Measurements from ENCODE around the gene HSBP1L1. TPM values are rescaled to one million over a fixed set of nuclear protein-coding genes. Genes with fewer than 3 reads are reported as not detected.
A peak's percentile ranks its signal among the peaks of the same experiment; 100 is the strongest.

The HSBP1L1 gene
- total and polyA plus RNA-seq, 7 experiments from 2014 or later: 13.7 to 44.9 (median 32.4) TPM

DNA sequence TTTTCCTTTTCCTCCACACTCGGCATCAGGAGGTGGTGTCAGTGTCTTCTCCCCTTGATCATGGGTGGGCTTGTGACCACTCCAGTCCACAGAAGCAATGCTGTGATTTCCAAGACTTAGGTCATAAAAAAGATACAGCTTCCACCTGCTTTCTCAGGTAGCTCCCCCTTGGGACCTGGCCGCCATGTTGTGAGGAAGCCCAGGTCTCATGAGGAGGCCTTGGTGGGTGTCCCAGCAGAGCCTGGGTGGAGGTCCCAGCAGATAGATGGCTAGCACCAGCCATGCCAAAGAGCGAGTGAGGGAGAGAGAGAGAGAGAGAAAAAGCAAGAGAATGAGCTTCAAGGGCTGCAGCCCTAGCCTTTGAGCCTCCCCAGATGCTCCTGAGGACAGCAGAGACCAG lies 28.9 kb upstream of the HSBP1L1 start:
- DNase-seq (no peak), ATAC-seq (no peak)
- H3K9me3 ChIP-seq (ENCODE audit: control insufficient read depth in 2 of 3, low read length in 3 of 3): peaks cover 0 to 57% (median 0%) of the 10 kb centered on the region in 3 experiments
- H3K36me3 ChIP-seq (ENCODE audit: control insufficient read depth in 2 of 3, insufficient read depth in 3 of 3, low read length in 3 of 3): peaks cover 0 to 51% (median 0%) of the 10 kb centered on the region in 3 experiments
- Mint-ChIP-seq H3K36me3 (peaks cover 39 to 97% (median 93%) of the 10 kb centered on the region in 5 donors), H3K4me1 (peaks cover 0 to 20% (median 8%) of the 10 kb centered on the region in 7 donors), H3K27ac (peak overlapping the region in 1 of 9 donors; percentile 62), H3K9me3 (peaks cover 12 to 93% (median 49%) of the 10 kb centered on the region in 11 donors), H3K4me3 (no peak overlapping the region), H3K27me3 (no peaks in the 10 kb centered on the region)
- POLR2A ChIA-PET: interaction anchor here (0.6 kb wide), 1 partner anchor 50 kb away, joined by 4 read pairs; no protein-coding TSS in a partner anchor
- no peak overlapping the region for H3K4me3 ChIP-seq (ENCODE audit: low read length)
- no peak overlapping the region for H3K27ac ChIP-seq (ENCODE audit: low read depth, low read length)
- intact Hi-C loops (cut with micrococcal nuclease): no loop called here
- CTCF ChIA-PET: no interaction called here
- H3K27me3 ChIP-seq (ENCODE audit: control insufficient read depth in 2 of 2, insufficient read depth in 2 of 2, low read length in 2 of 2): no peaks in the 10 kb centered on the region
- H3K4me1 ChIP-seq (ENCODE audit: control insufficient read depth in 2 of 2, insufficient read depth in 2 of 2, low read length in 2 of 2): no peaks in the 10 kb centered on the region

DNA sequence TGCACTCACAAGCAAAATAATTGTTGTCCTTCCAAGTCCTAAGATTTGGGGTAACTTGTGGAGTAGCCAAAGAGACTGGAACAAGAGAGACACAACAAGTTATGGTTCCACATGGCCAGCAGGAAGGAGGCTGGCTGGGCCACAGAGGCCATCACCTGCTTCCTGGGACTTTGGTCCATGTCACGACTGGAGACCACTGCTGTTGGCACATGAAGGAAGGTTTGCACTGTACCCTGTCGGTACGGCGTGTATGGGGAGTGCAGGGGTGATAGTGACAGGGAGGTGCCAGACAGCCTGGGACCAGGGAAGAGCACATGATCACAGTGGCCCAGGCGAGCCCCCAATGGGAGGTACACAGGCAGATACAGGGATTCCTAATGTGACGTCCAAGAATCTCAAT lies 28.5 kb upstream of the HSBP1L1 start:
- peaks cover 39 to 96% (median 92%) of the 10 kb centered on the region in 5 donors for H3K36me3 Mint-ChIP-seq
- no peaks in the 10 kb centered on the region for H3K27me3 ChIP-seq (ENCODE audit: control insufficient read depth in 2 of 2, insufficient read depth in 2 of 2, low read length in 2 of 2)
- peak overlapping the region in 1 of 9 donors; percentile 19 for H3K27ac Mint-ChIP-seq
- ATAC-seq (no peak), DNase-seq (no peak)
- peaks cover 0 to 55% (median 0%) of the 10 kb centered on the region in 3 experiments for H3K36me3 ChIP-seq (ENCODE audit: control insufficient read depth in 2 of 3, insufficient read depth in 3 of 3, low read length in 3 of 3)
- no peaks in the 10 kb centered on the region for H3K27me3 Mint-ChIP-seq
- no peak overlapping the region for H3K4me3 Mint-ChIP-seq
- no peaks in the 10 kb centered on the region for H3K4me1 ChIP-seq (ENCODE audit: control insufficient read depth in 2 of 2, insufficient read depth in 2 of 2, low read length in 2 of 2)
- no peak overlapping the region for H3K27ac ChIP-seq (ENCODE audit: low read depth, low read length)
- POLR2A ChIA-PET: interaction anchor here (0.6 kb wide), 1 partner anchor 50 kb away, joined by 4 read pairs; no protein-coding TSS in a partner anchor
- no peak overlapping the region for H3K4me3 ChIP-seq (ENCODE audit: low read length)
- CTCF ChIA-PET: no interaction called here
- H3K4me1 Mint-ChIP-seq: peaks cover 0 to 20% (median 8%) of the 10 kb centered on the region in 7 donors
- H3K9me3 ChIP-seq (ENCODE audit: control insufficient read depth in 2 of 3, low read length in 3 of 3): peaks cover 0 to 57% (median 0%) of the 10 kb centered on the region in 3 experiments
- intact Hi-C loops (cut with micrococcal nuclease): no loop called here
- peaks cover 12 to 89% (median 49%) of the 10 kb centered on the region in 11 donors for H3K9me3 Mint-ChIP-seq

DNA sequence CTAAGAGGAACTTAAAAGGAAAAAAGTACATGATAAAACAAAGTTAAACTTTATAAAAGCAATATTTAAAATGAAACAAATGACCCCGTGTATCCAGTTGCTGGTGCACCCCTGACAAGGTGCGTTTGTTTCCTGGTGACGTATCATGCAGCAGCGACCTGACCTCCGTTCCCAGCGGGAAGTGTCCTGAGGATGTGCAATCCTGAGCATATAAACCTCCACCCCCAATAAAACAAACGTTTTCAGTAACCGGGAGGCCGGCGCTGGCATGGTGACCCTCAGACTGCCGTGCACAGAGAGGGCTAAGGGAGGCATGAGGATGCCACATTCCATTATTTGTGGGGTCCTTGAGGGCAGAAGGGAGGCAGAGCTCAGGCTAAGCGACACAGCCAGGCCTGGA lies 27.8 kb upstream of the HSBP1L1 start:
- H3K9me3 Mint-ChIP-seq: peaks cover 12 to 81% (median 42%) of the 10 kb centered on the region in 11 donors
- H3K4me1 Mint-ChIP-seq: peaks cover 0 to 20% (median 8%) of the 10 kb centered on the region in 7 donors
- CTCF ChIA-PET: no interaction called here
- H3K9me3 ChIP-seq (ENCODE audit: control insufficient read depth in 2 of 3, low read length in 3 of 3): peaks cover 0 to 53% (median 0%) of the 10 kb centered on the region in 3 experiments
- H3K27me3 Mint-ChIP-seq: no peaks in the 10 kb centered on the region
- H3K4me3 ChIP-seq (ENCODE audit: low read length): no peak overlapping the region
- POLR2A ChIA-PET: interaction anchor here (0.7 kb wide), 1 partner anchor 69 kb away, joined by 3 read pairs; no protein-coding TSS in a partner anchor
- H3K4me1 ChIP-seq (ENCODE audit: control insufficient read depth in 2 of 2, insufficient read depth in 2 of 2, low read length in 2 of 2): no peaks in the 10 kb centered on the region
- no peaks in the 10 kb centered on the region for H3K27me3 ChIP-seq (ENCODE audit: control insufficient read depth in 2 of 2, insufficient read depth in 2 of 2, low read length in 2 of 2)
- DNase-seq (no peak), ATAC-seq (no peak)
- no peak overlapping the region for H3K27ac ChIP-seq (ENCODE audit: low read depth, low read length)
- H3K36me3 ChIP-seq (ENCODE audit: control insufficient read depth in 2 of 3, insufficient read depth in 3 of 3, low read length in 3 of 3): peaks cover 0 to 63% (median 0%) of the 10 kb centered on the region in 3 experiments
- intact Hi-C loops (cut with micrococcal nuclease): no loop called here
- H3K4me3 Mint-ChIP-seq: no peak overlapping the region
- peaks cover 34 to 96% (median 84%) of the 10 kb centered on the region in 5 donors for H3K36me3 Mint-ChIP-seq
- H3K27ac Mint-ChIP-seq: no peak overlapping the region

DNA sequence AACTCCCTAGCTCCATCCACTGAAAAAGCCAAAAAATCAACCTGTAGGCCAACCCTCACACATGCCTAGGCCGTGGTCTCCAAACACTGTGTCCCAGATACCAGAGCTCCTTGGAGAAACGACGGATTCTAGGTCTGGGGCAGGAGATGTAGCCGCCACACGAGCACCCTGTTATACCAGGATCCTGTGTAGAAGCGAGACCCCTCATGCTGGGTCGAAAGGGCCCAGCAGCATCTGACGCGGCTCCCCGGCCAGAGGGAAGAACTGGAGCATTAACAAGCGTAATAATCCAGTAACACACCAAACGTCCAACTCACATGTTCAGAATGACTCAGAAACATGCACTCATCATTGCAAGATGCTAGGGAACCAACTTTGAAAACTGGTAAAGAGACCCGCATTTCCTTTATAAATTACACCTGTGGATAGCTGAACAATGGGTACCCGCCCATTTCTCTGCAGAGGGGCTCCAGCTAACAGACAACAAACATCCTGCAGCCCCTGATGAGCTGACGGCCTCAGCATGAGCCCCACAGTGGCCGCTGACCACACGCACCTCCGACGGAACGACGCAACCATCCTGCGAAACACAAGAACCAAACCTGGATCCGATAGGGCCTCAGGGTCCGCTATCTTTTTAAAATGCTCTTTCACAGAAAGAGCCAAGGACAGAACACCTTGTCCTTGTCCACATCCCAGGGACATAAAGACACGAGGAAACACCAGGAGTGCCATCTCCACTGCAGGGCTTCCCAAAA lies 27.2 kb upstream of the HSBP1L1 start:
- H3K4me1 Mint-ChIP-seq: peaks cover 2 to 24% (median 13%) of the 10 kb centered on the region in 7 donors
- no peak for ATAC-seq
- peak overlapping the region in 1 of 9 donors; percentile 6 for H3K27ac Mint-ChIP-seq
- H3K9me3 Mint-ChIP-seq: peaks cover 12 to 75% (median 38%) of the 10 kb centered on the region in 11 donors
- no peak overlapping the region for H3K27ac ChIP-seq (ENCODE audit: low read depth, low read length)
- no peaks in the 10 kb centered on the region for H3K27me3 ChIP-seq (ENCODE audit: control insufficient read depth in 2 of 2, insufficient read depth in 2 of 2, low read length in 2 of 2)
- ChIA-PET POLR2A (interaction anchor here (0.5 to 0.7 kb wide), 2 partner anchors 70 to 188 kb away, joined by 3 read pairs; no protein-coding TSS in a partner anchor), CTCF (interaction anchor here (0.6 kb wide), 1 partner anchor 290 kb away, joined by 3 read pairs; no protein-coding TSS in a partner anchor)
- no peak overlapping the region for H3K4me3 ChIP-seq (ENCODE audit: low read length)
- intact Hi-C loops (cut with micrococcal nuclease): no loop called here
- H3K27me3 Mint-ChIP-seq: no peaks in the 10 kb centered on the region
- DNase-seq: no peak
- H3K9me3 ChIP-seq (ENCODE audit: control insufficient read depth in 2 of 3, low read length in 3 of 3): peaks cover 0 to 48% (median 0%) of the 10 kb centered on the region in 3 experiments
- H3K4me3 Mint-ChIP-seq: no peak overlapping the region
- H3K4me1 ChIP-seq (ENCODE audit: control insufficient read depth in 2 of 2, insufficient read depth in 2 of 2, low read length in 2 of 2): no peaks in the 10 kb centered on the region
- peaks cover 31 to 98% (median 85%) of the 10 kb centered on the region in 5 donors for H3K36me3 Mint-ChIP-seq
- peaks cover 0 to 69% (median 2%) of the 10 kb centered on the region in 3 experiments for H3K36me3 ChIP-seq (ENCODE audit: control insufficient read depth in 2 of 3, insufficient read depth in 3 of 3, low read length in 3 of 3)

DNA sequence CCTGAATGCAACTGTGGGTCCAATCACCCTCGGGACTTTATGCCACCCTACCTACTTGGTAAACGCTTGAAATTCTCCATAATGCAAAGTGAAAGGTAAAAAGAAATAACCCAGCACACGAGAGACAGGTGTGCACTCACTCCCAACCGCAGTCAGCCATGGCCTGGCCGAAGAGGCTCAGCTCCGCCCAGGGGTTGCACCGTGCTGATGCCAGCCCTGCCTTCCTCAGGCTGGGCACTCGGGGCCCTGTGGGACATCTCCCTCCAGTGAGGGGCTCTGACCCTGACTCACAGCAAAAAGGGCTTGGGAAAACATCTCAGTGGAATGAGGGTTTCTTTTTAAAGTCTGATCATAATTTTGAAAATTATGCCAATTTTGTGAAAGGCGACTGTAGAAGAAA lies 26.2 kb upstream of the HSBP1L1 start:
- H3K4me1 Mint-ChIP-seq: peaks cover 2 to 27% (median 13%) of the 10 kb centered on the region in 7 donors
- H3K9me3 ChIP-seq (ENCODE audit: control insufficient read depth in 2 of 3, low read length in 3 of 3): peaks cover 0 to 39% (median 0%) of the 10 kb centered on the region in 3 experiments
- POLR2A ChIA-PET: no interaction called here

DNA sequence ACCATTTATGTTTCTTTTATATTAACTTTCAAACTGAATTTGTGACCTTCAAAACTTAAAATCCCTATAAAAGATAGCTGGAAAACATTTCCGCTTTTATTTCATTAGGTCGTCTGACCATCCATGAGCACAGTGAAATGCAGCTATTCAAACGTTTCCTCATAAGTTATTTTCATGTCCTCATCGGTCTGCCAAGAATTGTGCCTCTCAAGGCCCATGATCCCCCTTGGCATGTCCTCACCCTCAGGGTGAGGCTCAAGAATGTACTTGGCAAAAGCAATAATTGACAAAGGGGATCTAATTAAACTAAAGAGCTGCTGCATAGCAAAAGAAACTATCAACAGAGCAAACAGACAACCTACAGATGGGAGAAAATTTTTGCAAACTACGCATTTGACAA lies 25.3 kb upstream of the HSBP1L1 start:
- Histone ChIP-seq H3K27ac (ENCODE audit: low read depth, low read length) (no peak overlapping the region), H3K4me3 (ENCODE audit: low read length) (no peak overlapping the region), H3K36me3 (ENCODE audit: control insufficient read depth in 2 of 3, insufficient read depth in 3 of 3, low read length in 3 of 3) (peaks cover 0 to 70% (median 7%) of the 10 kb centered on the region in 3 experiments), H3K27me3 (ENCODE audit: control insufficient read depth in 2 of 2, insufficient read depth in 2 of 2, low read length in 2 of 2) (no peaks in the 10 kb centered on the region), H3K9me3 (ENCODE audit: control insufficient read depth in 2 of 3, low read length in 3 of 3) (peaks cover 0 to 31% (median 0%) of the 10 kb centered on the region in 3 experiments), H3K4me1 (ENCODE audit: control insufficient read depth in 2 of 2, insufficient read depth in 2 of 2, low read length in 2 of 2) (peaks cover 0 to under 1% of the 10 kb centered on the region in 2 donors)
- peaks cover 29 to 89% (median 69%) of the 10 kb centered on the region in 5 donors for H3K36me3 Mint-ChIP-seq
- peaks cover 0 to 57% (median 21%) of the 10 kb centered on the region in 11 donors for H3K9me3 Mint-ChIP-seq
- H3K27me3 Mint-ChIP-seq: no peaks in the 10 kb centered on the region
- DNase-seq (no peak), ATAC-seq (no peak)
- intact Hi-C loops (cut with micrococcal nuclease): no loop called here
- POLR2A ChIA-PET: no interaction called here
- no peak overlapping the region for H3K4me3 Mint-ChIP-seq
- peaks cover 4 to 29% (median 14%) of the 10 kb centered on the region in 7 donors for H3K4me1 Mint-ChIP-seq
- CTCF ChIA-PET: no interaction called here
- H3K27ac Mint-ChIP-seq: no peak overlapping the region

More for the DNA sequence above, 26.2 kb upstream of the HSBP1L1 start:
- Mint-ChIP-seq H3K27ac (no peak overlapping the region), H3K4me3 (peak overlapping the region in 1 of 10 donors; percentile 33), H3K36me3 (peaks cover 29 to 97% (median 78%) of the 10 kb centered on the region in 5 donors), H3K27me3 (no peaks in the 10 kb centered on the region), H3K9me3 (peaks cover 8 to 66% (median 30%) of the 10 kb centered on the region in 11 donors)
- DNase-seq (no peak), ATAC-seq (no peak)
- CTCF ChIA-PET: no interaction called here
- H3K4me1 ChIP-seq (ENCODE audit: control insufficient read depth in 2 of 2, insufficient read depth in 2 of 2, low read length in 2 of 2): no peaks in the 10 kb centered on the region
- H3K27me3 ChIP-seq (ENCODE audit: control insufficient read depth in 2 of 2, insufficient read depth in 2 of 2, low read length in 2 of 2): no peaks in the 10 kb centered on the region
- H3K27ac ChIP-seq (ENCODE audit: low read depth, low read length): no peak overlapping the region
- no peak overlapping the region for H3K4me3 ChIP-seq (ENCODE audit: low read length)
- peaks cover 0 to 78% (median 7%) of the 10 kb centered on the region in 3 experiments for H3K36me3 ChIP-seq (ENCODE audit: control insufficient read depth in 2 of 3, insufficient read depth in 3 of 3, low read length in 3 of 3)
- intact Hi-C loops (cut with micrococcal nuclease): no loop called here

All from naive thymus-derived CD4-positive, alpha-beta T cell (primary cell).